ENCODE data around the gene PLD4. TPM values are rescaled to one million over a fixed set of nuclear protein-coding genes. Genes with fewer than 3 reads are reported as not detected.
"Not testable (repeated sequence)": the region's sequence is repeated elsewhere in the genome, so short reads cannot be mapped to it uniquely, and the experiment has no call there.

PLD4 gene
- total RNA-seq, 1 experiment from 2014 or later, result not detected

GRCh38 chr14:104944436-104945205 is 19.9 kb downstream of the PLD4 start:
- H3K4me3 ChIP-seq (ENCODE audit: insufficient read depth, low read depth, low read length); DNase-seq; H3K36me3 ChIP-seq (replicated peaks; ENCODE audit: control insufficient read depth, insufficient read depth, low read length); H3K27me3 ChIP-seq (ENCODE audit: control insufficient read depth, insufficient read depth, low read length): not testable (repeated sequence)

- H3K27me3 ChIP-seq (ENCODE audit: control insufficient read depth, insufficient read depth, low read length); DNase-seq; H3K4me3 ChIP-seq (ENCODE audit: insufficient read depth, low read depth, low read length); H3K36me3 ChIP-seq (replicated peaks; ENCODE audit: control insufficient read depth, insufficient read depth, low read length): not testable (repeated sequence)
These were observed 20.6 kb downstream of the PLD4 start for GRCh38 chr14:104945266-104945665.

GRCh38 chr14:104945986-104946965 is 21.6 kb downstream of the PLD4 start:
- H3K27me3 ChIP-seq (ENCODE audit: control insufficient read depth, insufficient read depth, low read length); H3K4me3 ChIP-seq (ENCODE audit: insufficient read depth, low read depth, low read length); H3K36me3 ChIP-seq (replicated peaks; ENCODE audit: control insufficient read depth, insufficient read depth, low read length); DNase-seq: not testable (repeated sequence)

- not testable (repeated sequence) for H3K27me3 ChIP-seq (ENCODE audit: control insufficient read depth, insufficient read depth, low read length); H3K36me3 ChIP-seq (replicated peaks; ENCODE audit: control insufficient read depth, insufficient read depth, low read length); H3K4me3 ChIP-seq (ENCODE audit: insufficient read depth, low read depth, low read length); DNase-seq
These were observed 22.5 kb downstream of the PLD4 start for GRCh38 chr14:104947201-104947600.

GRCh38 chr14:104947881-104948735 is 23.4 kb downstream of the PLD4 start:
- H3K4me3 ChIP-seq (ENCODE audit: insufficient read depth, low read depth, low read length); DNase-seq; H3K27me3 ChIP-seq (ENCODE audit: control insufficient read depth, insufficient read depth, low read length); H3K36me3 ChIP-seq (replicated peaks; ENCODE audit: control insufficient read depth, insufficient read depth, low read length): not testable (repeated sequence)

GRCh38 chr14:104948736-104949031 is 24.0 kb downstream of the PLD4 start:
- Histone ChIP-seq H3K36me3 (replicated peaks; ENCODE audit: control insufficient read depth, insufficient read depth, low read length) (no peaks in the 10 kb centered on the region), H3K27me3 (ENCODE audit: control insufficient read depth, insufficient read depth, low read length) (no peaks in the 10 kb centered on the region), H3K4me3 (ENCODE audit: insufficient read depth, low read depth, low read length) (no peak overlapping the region)
- DNase-seq, result no peak

- H3K27me3 ChIP-seq (ENCODE audit: control insufficient read depth, insufficient read depth, low read length); DNase-seq; H3K36me3 ChIP-seq (replicated peaks; ENCODE audit: control insufficient read depth, insufficient read depth, low read length); H3K4me3 ChIP-seq (ENCODE audit: insufficient read depth, low read depth, low read length): not testable (repeated sequence)
These were observed 24.8 kb downstream of the PLD4 start for GRCh38 chr14:104949406-104949955.

- DNase-seq, result no peak
- Histone ChIP-seq H3K4me3 (ENCODE audit: insufficient read depth, low read depth, low read length) (no peak overlapping the region), H3K36me3 (replicated peaks; ENCODE audit: control insufficient read depth, insufficient read depth, low read length) (no peaks in the 10 kb centered on the region), H3K27me3 (ENCODE audit: control insufficient read depth, insufficient read depth, low read length) (no peaks in the 10 kb centered on the region)
These were observed 25.3 kb downstream of the PLD4 start for GRCh38 chr14:104950021-104950420.

GRCh38 chr14:104950701-104951100 is 26.0 kb downstream of the PLD4 start:
- not testable (repeated sequence) for DNase-seq; H3K4me3 ChIP-seq (ENCODE audit: insufficient read depth, low read depth, low read length); H3K27me3 ChIP-seq (ENCODE audit: control insufficient read depth, insufficient read depth, low read length); H3K36me3 ChIP-seq (replicated peaks; ENCODE audit: control insufficient read depth, insufficient read depth, low read length)

GRCh38 chr14:104951863-104952657 is 27.4 kb downstream of the PLD4 start:
- H3K36me3 ChIP-seq (replicated peaks; ENCODE audit: control insufficient read depth, insufficient read depth, low read length); H3K27me3 ChIP-seq (ENCODE audit: control insufficient read depth, insufficient read depth, low read length); DNase-seq; H3K4me3 ChIP-seq (ENCODE audit: insufficient read depth, low read depth, low read length): not testable (repeated sequence)

GRCh38 chr14:104953097-104953496 is 28.4 kb downstream of the PLD4 start:
- DNase-seq, result no peak
- H3K4me3 ChIP-seq (ENCODE audit: insufficient read depth, low read depth, low read length), result no peak overlapping the region
- no peaks in the 10 kb centered on the region for H3K36me3 ChIP-seq (replicated peaks; ENCODE audit: control insufficient read depth, insufficient read depth, low read length)
- H3K27me3 ChIP-seq (ENCODE audit: control insufficient read depth, insufficient read depth, low read length), result no peaks in the 10 kb centered on the region

- peak; percentile 42 for DNase-seq
- Histone ChIP-seq H3K4me3 (ENCODE audit: insufficient read depth, low read depth, low read length) (no peak overlapping the region), H3K36me3 (replicated peaks; ENCODE audit: control insufficient read depth, insufficient read depth, low read length) (no peaks in the 10 kb centered on the region), H3K27me3 (ENCODE audit: control insufficient read depth, insufficient read depth, low read length) (no peaks in the 10 kb centered on the region)
These were observed 29.4 kb downstream of the PLD4 start for GRCh38 chr14:104953896-104954656.

GRCh38 chr14:104954746-104955395 is 30.2 kb downstream of the PLD4 start:
- no peak for DNase-seq
- Histone ChIP-seq H3K36me3 (replicated peaks; ENCODE audit: control insufficient read depth, insufficient read depth, low read length) (no peaks in the 10 kb centered on the region), H3K27me3 (ENCODE audit: control insufficient read depth, insufficient read depth, low read length) (no peaks in the 10 kb centered on the region), H3K4me3 (ENCODE audit: insufficient read depth, low read depth, low read length) (no peak overlapping the region)

All from H7 (cell line).